Upper lobe of left lung (tissue), 4 donors: ENCODE data around the gene RABL6.

ENCODE experiments used
- EP300 ChIP-seq, 4 donors: sonication (generic); formaldehyde crosslinking; IDR thresholded peaks; one replicate each; pipeline ENCODE4 v1.5.1; 2017; ENCODE audit warnings: antibody characterized with exemption in 4 of 4, control low read depth in 2 of 4
- POLR2A ChIP-seq, 4 donors: fragments of 450-650 bp; IDR thresholded peaks; one replicate each; pipeline ENCODE4 v1.5.1; 2016 to 2017; ENCODE audit warnings: antibody characterized with exemption in 4 of 4, mild to moderate bottlenecking in 2 of 4
- POLR2AphosphoS5 ChIP-seq, 2 donors: sonication (generic); formaldehyde crosslinking; IDR thresholded peaks; one replicate each; pipeline ENCODE4 v1.5.1; 2017; ENCODE audit warnings: antibody characterized with exemption in 2 of 2
- TF ChIP-seq, protein P1 (sequence below), 6 experiments: fragments of 450-650 bp in 4 of 6; fragments of 200-600 bp in 2 of 6; sonication (generic) in 2 of 6; IDR thresholded peaks; one replicate each; pipeline ENCODE4 v1.5.1; 2016 to 2019; ENCODE audit warnings: antibody characterized with exemption in 6 of 6

- no peak for TF ChIP-seq EP300 (IDR thresholded peaks at IDR 0.05)
- no peak for TF ChIP-seq POLR2AphosphoS5 (IDR thresholded peaks at IDR 0.05)
- TF ChIP-seq POLR2A (IDR thresholded peaks at IDR 0.05), result no peak
- TF ChIP-seq, protein P1, sequence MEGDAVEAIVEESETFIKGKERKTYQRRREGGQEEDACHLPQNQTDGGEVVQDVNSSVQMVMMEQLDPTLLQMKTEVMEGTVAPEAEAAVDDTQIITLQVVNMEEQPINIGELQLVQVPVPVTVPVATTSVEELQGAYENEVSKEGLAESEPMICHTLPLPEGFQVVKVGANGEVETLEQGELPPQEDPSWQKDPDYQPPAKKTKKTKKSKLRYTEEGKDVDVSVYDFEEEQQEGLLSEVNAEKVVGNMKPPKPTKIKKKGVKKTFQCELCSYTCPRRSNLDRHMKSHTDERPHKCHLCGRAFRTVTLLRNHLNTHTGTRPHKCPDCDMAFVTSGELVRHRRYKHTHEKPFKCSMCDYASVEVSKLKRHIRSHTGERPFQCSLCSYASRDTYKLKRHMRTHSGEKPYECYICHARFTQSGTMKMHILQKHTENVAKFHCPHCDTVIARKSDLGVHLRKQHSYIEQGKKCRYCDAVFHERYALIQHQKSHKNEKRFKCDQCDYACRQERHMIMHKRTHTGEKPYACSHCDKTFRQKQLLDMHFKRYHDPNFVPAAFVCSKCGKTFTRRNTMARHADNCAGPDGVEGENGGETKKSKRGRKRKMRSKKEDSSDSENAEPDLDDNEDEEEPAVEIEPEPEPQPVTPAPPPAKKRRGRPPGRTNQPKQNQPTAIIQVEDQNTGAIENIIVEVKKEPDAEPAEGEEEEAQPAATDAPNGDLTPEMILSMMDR (IDR thresholded peaks at IDR 0.05), result no peak
These were observed 7.7 kb downstream of the RABL6 start for GRCh38 chr9:136815422-136815782.
